ENCODE data around the gene LRP1.

The LRP1 gene

DNA sequence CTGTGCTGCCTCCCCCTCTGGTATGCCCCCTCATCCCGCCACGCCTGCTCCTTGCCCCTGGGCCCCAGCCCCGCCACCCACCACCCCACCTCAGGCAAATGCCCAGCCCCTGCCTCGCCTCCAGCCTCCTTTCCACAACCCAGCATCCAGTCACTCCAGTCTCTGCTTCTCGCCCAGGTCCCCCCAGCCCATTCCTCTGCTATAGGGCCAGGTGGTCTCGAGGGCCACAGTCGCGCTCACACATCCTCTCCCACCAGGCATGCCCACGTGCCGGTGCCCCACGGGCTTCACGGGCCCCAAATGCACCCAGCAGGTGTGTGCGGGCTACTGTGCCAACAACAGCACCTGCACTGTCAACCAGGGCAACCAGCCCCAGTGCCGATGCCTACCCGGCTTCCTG lies 82.2 kb downstream of the LRP1 start:
- H3K27ac ChIP-seq = peak overlapping the region; percentile 49

DNA sequence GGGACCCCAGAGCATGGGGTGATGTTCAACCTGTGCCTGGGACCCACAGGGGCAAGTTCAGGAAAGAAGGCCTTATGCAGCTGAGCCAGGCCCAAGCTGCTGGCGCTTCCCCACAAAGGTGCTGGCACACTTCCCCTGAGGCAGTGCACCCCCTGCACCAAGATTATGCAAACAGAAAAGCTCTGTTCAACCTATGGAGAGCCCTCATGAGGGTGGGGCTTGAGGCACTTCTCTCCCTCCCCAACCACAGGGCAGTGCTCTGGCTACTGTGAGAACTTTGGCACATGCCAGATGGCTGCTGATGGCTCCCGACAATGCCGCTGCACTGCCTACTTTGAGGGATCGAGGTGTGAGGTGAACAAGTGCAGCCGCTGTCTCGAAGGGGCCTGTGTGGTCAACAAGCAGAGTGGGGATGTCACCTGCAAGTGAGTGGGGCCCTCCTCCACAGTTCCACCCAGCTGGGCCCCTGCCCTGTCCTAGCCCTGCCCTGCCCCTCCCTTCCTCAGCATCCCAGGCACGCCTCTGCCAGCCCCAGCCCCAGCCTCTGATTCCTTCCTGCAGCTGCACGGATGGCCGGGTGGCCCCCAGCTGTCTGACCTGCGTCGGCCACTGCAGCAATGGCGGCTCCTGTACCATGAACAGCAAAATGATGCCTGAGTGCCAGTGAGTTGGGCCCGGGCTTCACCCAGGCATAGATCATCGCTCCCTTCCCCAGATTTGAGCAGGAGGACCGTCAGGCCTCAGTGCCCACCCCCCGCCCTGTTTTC lies 82.8 kb downstream of the LRP1 start:
- TF ChIP-seq, protein P1, sequence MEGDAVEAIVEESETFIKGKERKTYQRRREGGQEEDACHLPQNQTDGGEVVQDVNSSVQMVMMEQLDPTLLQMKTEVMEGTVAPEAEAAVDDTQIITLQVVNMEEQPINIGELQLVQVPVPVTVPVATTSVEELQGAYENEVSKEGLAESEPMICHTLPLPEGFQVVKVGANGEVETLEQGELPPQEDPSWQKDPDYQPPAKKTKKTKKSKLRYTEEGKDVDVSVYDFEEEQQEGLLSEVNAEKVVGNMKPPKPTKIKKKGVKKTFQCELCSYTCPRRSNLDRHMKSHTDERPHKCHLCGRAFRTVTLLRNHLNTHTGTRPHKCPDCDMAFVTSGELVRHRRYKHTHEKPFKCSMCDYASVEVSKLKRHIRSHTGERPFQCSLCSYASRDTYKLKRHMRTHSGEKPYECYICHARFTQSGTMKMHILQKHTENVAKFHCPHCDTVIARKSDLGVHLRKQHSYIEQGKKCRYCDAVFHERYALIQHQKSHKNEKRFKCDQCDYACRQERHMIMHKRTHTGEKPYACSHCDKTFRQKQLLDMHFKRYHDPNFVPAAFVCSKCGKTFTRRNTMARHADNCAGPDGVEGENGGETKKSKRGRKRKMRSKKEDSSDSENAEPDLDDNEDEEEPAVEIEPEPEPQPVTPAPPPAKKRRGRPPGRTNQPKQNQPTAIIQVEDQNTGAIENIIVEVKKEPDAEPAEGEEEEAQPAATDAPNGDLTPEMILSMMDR (conservative IDR thresholded peaks at IDR 0.05; ENCODE audit: low read depth) = no peak
- ChIA-PET POLR2A (ENCODE audit: low non-redundant PET) (no interaction called here), CTCF (interaction anchor here (1.0 kb wide), 1 partner anchor 28 kb away, joined by 3 read pairs; no protein-coding TSS in a partner anchor)
- peak overlapping the region; percentile 49 for H3K27ac ChIP-seq
- no peak for DNase-seq (ENCODE audit: low spot score)

More for the DNA sequence above, 82.2 kb downstream of the LRP1 start:
- TF ChIP-seq, protein P1 (conservative IDR thresholded peaks at IDR 0.05; ENCODE audit: low read depth) = no peak
- DNase-seq (ENCODE audit: low spot score) = no peak
- POLR2A ChIA-PET (ENCODE audit: low non-redundant PET) = no interaction called here
- CTCF ChIA-PET = interaction anchor here (1.0 kb wide), 1 partner anchor 29 kb away, joined by 3 read pairs; no protein-coding TSS in a partner anchor

DNA sequence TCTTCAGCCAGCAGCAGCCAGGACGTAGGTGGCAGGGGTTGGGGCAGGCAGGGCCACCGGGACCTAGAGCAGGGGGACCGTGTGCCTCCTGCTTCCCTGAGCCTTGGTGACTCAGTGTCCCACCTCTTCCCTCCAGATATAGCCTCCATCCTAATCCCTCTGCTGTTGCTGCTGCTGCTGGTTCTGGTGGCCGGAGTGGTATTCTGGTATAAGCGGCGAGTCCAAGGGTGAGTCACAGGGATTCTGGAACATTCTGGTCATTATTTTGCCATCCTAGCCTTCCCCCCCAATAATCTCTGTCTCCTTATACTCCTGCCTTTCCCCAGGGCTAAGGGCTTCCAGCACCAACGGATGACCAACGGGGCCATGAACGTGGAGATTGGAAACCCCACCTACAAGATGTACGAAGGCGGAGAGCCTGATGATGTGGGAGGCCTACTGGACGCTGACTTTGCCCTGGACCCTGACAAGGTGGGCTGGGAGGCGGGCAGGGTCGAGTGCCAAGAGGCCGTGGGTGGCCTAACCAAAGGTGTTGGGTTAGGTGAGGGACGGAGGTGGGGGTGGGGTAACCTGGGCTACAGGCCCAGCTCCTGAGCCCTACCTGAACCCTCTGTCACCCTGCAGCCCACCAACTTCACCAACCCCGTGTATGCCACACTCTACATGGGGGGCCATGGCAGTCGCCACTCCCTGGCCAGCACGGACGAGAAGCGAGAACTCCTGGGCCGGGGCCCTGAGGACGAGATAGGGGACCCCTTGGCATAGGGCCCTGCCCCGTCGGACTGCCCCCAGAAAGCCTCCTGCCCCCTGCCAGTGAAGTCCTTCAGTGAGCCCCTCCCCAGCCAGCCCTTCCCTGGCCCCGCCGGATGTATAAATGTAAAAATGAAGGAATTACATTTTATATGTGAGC lies 83.8 kb downstream of the LRP1 start:
- ChIA-PET CTCF (interaction anchor here (0.8 to 7.0 kb wide), 4 partner anchors 29 to 38 kb away, joined by 3 to 147 read pairs (median 7); no protein-coding TSS in a partner anchor), POLR2A (ENCODE audit: low non-redundant PET) (no interaction called here)
- TF ChIP-seq, protein P1 (conservative IDR thresholded peaks at IDR 0.05; ENCODE audit: low read depth) = no peak
- peak overlapping the region; percentile 49 for H3K27ac ChIP-seq
- no peak for DNase-seq (ENCODE audit: low spot score)

DNA sequence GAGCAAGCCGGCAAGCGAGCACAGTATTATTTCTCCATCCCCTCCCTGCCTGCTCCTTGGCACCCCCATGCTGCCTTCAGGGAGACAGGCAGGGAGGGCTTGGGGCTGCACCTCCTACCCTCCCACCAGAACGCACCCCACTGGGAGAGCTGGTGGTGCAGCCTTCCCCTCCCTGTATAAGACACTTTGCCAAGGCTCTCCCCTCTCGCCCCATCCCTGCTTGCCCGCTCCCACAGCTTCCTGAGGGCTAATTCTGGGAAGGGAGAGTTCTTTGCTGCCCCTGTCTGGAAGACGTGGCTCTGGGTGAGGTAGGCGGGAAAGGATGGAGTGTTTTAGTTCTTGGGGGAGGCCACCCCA lies 84.4 kb downstream of the LRP1 start:
- ChIA-PET CTCF (interaction anchor here (0.8 to 7.0 kb wide), 9 partner anchors 15 to 250 kb away, joined by 3 to 147 read pairs (median 11); partner anchors contain the start of gene SHMT2), POLR2A (ENCODE audit: low non-redundant PET) (no interaction called here)
- H3K27ac ChIP-seq = peak overlapping the region; percentile 49
- TF ChIP-seq, protein P1 (conservative IDR thresholded peaks at IDR 0.05; ENCODE audit: low read depth) = no peak
- DNase-seq (ENCODE audit: low spot score) = no peak

DNA sequence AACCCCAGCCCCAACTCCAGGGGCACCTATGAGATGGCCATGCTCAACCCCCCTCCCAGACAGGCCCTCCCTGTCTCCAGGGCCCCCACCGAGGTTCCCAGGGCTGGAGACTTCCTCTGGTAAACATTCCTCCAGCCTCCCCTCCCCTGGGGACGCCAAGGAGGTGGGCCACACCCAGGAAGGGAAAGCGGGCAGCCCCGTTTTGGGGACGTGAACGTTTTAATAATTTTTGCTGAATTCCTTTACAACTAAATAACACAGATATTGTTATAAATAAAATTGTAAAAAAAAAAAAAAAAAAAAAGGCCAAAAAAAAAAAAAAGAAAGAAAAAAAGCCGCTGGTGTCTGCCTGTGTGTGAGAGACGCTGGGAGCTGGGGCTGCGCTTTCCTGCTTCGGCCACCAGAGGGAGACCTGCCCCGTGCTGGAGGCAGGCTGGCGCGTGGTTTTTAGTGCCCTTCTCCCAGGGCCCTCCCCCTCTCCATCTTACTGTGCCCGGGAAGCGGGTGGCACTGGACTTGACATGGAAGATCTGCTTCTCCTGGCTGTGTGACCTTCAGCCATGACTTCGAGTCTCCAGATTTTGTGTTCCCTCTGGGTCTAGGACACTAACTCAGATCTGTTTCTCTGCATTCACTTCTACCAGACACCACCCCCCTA lies 84.9 kb downstream of the LRP1 start:
- peak overlapping the region; percentile 49 for H3K27ac ChIP-seq

More for the DNA sequence above, 84.9 kb downstream of the LRP1 start:
- peak; percentile 84 for DNase-seq (ENCODE audit: low spot score)
- ChIA-PET CTCF (interaction anchor here (0.5 to 7.0 kb wide), 14 partner anchors 12 to 314 kb away, joined by 3 to 147 read pairs (median 6); partner anchors contain the start of gene SHMT2), POLR2A (ENCODE audit: low non-redundant PET) (no interaction called here)
- TF ChIP-seq, protein P1 (conservative IDR thresholded peaks at IDR 0.05; ENCODE audit: low read depth) = peak; percentile 93

Measured in RWPE1 (cell line).